GM19099 (cell line): ENCODE results near the gene FANCI.

Experiments used
- POLR2A ChIP-seq: IDR thresholded peaks from 3 replicates; pipeline ENCODE4 v1.6.1; 2011; ENCODE audit warnings: low read depth; ENCODE audit not compliant: insufficient read length; ENCODE audit errors: extremely low read depth

The FANCI gene

GRCh38 chr15:89360294-89360971 lies 116.7 kb downstream of the FANCI start:
- no peak for TF ChIP-seq POLR2A

DNA sequence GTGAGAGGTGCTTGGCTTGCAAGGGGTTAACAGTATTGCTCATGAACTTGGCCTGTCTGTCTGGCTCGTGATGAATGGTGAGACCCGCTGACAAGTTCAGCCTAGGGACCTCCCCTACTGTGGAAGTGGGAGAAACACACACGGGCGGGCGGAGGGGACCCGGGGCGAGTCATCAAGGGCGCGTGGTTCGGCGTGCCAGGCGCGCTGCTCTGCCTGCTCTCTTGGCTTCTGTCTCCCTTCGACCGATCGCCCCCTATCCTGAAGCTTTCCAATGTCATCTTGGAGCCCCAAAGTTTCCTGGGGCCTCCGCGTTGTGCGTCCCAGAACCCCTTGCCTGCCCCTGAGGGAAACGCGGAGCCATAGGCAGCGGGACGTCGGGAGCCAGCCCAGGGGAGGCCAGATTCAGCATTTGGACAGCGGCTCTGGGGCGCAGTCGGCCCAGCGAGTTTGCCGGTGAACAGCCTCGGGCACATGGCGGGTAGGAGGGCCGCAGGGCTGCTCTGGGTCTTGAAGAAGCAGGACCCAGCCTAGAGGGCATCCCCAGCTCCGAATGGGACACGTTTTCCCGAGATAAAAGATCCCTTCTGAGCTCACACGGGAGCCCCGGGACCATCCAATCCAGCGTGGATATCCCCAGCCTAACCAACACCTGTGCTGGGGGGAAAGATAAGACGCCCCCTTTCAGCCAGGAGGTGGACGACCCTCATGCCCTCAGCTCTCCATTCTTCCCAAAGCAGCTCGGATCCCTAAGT lies 117.8 kb downstream of the FANCI start:
- no peak for TF ChIP-seq POLR2A

- TF ChIP-seq POLR2A, result no peak
Observed at GRCh38 chr15:89362203-89363101, 118.7 kb downstream of the FANCI start.

DNA sequence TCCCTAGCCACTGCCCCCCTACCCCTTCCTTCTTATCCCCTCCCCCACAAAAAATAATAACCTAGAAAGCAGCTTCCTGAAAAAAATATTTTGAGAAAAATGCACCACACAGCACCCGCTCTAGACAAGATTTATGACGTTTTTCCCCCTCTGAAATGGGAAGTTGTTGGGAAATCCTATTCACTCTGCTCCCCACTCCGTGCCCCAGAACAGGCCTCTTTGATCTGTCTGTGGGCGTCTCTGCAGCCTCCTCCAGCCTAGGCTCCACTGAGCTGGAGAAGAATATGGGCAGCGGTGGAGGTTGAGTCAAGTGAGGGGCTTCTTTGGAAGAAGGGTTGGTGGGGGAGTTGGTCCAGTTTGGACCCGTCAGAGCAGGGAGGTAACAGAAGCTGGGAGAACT lies 119.4 kb downstream of the FANCI start:
- no peak for TF ChIP-seq POLR2A

DNA sequence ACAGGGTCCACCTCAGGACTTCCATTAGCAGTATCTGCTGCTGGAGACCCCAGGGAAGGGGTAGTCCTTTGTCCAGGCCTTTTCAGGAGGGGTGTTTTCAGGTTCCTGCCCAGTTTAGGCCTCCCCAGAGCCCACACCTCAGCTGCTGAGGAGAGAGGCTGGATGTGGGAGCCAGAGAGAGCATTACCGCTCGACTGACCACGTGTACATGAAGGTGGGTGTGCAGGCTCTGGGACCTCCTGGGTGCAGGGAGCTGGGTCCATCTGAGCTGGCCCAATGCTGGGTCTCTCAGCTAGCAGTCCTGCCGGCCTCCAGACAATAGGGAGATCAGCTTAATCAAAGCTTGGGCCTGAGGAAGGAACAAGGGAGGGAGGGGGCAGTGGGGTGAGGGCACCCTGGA lies 120.0 kb downstream of the FANCI start:
- no peak for TF ChIP-seq POLR2A

DNA sequence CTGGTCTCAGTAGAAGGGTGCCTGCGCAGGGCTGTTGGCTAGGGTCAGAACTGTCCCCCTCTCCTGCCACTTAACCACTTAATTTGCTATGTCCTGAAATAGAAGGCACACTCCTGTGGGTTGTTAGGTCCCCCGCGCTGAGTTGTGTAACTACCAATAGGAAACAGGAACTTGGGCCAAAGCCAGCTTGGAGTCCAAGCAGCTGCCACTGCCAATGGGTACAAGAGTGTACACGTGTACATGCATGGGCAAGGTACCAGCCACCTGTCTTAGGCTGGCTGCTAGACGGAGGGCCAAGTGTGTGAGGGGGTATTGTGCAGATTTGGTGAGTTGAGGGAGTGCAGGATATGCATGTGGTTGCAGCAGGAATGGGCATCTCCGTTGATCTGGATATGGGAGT lies 120.6 kb downstream of the FANCI start:
- no peak for TF ChIP-seq POLR2A

- TF ChIP-seq POLR2A, result no peak
Observed at GRCh38 chr15:89364741-89365450, 121.1 kb downstream of the FANCI start.

DNA sequence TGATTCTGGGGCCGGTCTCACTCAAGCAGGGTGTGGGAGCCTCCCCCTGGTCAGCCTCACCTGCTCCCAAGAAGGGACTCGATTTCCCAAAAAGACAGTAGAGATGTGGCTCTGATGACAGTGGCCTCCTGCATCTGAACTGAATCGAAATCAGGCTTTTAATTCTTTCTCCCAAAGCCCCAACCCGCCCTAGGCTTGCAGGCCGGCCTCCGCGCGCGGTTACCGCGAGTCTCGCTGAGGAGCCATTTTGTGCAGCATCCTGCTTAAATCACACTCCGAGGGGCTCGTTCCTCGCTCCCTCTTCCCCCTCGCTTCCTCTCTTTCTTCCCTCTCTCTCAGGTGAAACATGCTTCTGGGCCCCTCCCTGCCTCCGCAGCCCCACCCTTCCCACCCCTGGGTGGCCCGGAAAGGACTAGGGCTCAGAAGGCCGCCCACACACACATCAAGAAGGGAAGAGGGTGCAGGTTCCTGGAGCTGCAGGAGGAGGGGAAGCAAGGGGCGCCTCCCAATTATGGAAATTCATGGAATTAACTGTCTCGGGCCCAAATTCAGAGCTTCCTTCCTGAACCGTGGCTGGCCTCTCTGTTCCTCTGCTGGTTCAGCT lies 121.8 kb downstream of the FANCI start:
- no peak for TF ChIP-seq POLR2A
